ENCODE results near the gene FLRT2. TPM values are rescaled to one million over a fixed set of nuclear protein-coding genes. Genes with fewer than 3 reads are reported as not detected.
A peak's percentile ranks its signal among the peaks of the same experiment; 100 is the strongest.

Gene FLRT2
- total and polyA plus RNA-seq, 2 experiments from 2014 or later = 40.0 to 94.1 TPM

GRCh38 chr14:85520581-85520980 lies 9.4 kb upstream of the FLRT2 start:
- H2AFZ ChIP-seq = no peak overlapping the region
- 88 to 92% methylated on average over 4 of the region's 4 CpGs for WGBS, 2 experiments (ENCODE audit: low coverage in 1 of 2, low lambda C conversion rate in 2 of 2, missing lambda C conversion rate in 2 of 2)
- H3K4me3 ChIP-seq = no peak overlapping the region
- H3K4me2 ChIP-seq (ENCODE audit: unreplicated experiment) = no peak overlapping the region
- H3K36me3 ChIP-seq (ENCODE audit: low read depth) = no peaks in the 10 kb centered on the region
- H3K9ac ChIP-seq = no peak overlapping the region
- peaks cover 18% of the 10 kb centered on the region for H3F3A ChIP-seq (ENCODE audit: insufficient read depth)
- H4K20me1 ChIP-seq (ENCODE audit: insufficient read depth) = no peaks in the 10 kb centered on the region
- H3K4me1 ChIP-seq (ENCODE audit: insufficient read depth) = peaks cover 18% of the 10 kb centered on the region
- H3K27me3 ChIP-seq (replicated peaks; ENCODE audit: insufficient read depth) = no peaks in the 10 kb centered on the region
- no peak overlapping the region for H3K27ac ChIP-seq
- H3K9me3 ChIP-seq (ENCODE audit: low read depth) = no peaks in the 10 kb centered on the region
- no peaks in the 10 kb centered on the region for H3K79me2 ChIP-seq (ENCODE audit: insufficient read depth)
- in situ Hi-C loops (cut with MboI) = loop anchor here (10.0 kb wide), 2 partner anchors 106 to 326 kb away; no protein-coding TSS in a partner anchor
- H3K9me2 ChIP-seq (ENCODE audit: insufficient read depth) = no peaks in the 10 kb centered on the region
- DNase-seq = no peak
- no peak for TF ChIP-seq EZH2 (IDR thresholded peaks at IDR 0.05; ENCODE audit: insufficient read depth, poor library complexity, severe bottlenecking)
- no peak for TF ChIP-seq EZH2phosphoT487 (IDR thresholded peaks at IDR 0.05; ENCODE audit: insufficient read depth, low read depth)

GRCh38 chr14:85523624-85524023 lies 6.3 kb upstream of the FLRT2 start:
- no peak overlapping the region for H3K27ac ChIP-seq
- no peaks in the 10 kb centered on the region for H3K79me2 ChIP-seq (ENCODE audit: insufficient read depth)
- H3K4me1 ChIP-seq (ENCODE audit: insufficient read depth) = peaks cover 17% of the 10 kb centered on the region
- H3K36me3 ChIP-seq (ENCODE audit: low read depth) = no peaks in the 10 kb centered on the region
- H4K20me1 ChIP-seq (ENCODE audit: insufficient read depth) = no peaks in the 10 kb centered on the region
- H3K9me3 ChIP-seq (ENCODE audit: low read depth) = no peaks in the 10 kb centered on the region
- no peak overlapping the region for H3K4me3 ChIP-seq
- no peak for DNase-seq
- peaks cover 21% of the 10 kb centered on the region for H3F3A ChIP-seq (ENCODE audit: insufficient read depth)
- H3K9ac ChIP-seq = no peak overlapping the region
- TF ChIP-seq EZH2 (IDR thresholded peaks at IDR 0.05; ENCODE audit: insufficient read depth, poor library complexity, severe bottlenecking) = no peak
- no peak for TF ChIP-seq EZH2phosphoT487 (IDR thresholded peaks at IDR 0.05; ENCODE audit: insufficient read depth, low read depth)
- no peaks in the 10 kb centered on the region for H3K9me2 ChIP-seq (ENCODE audit: insufficient read depth)
- no peak overlapping the region for H2AFZ ChIP-seq
- no peak overlapping the region for H3K4me2 ChIP-seq (ENCODE audit: unreplicated experiment)
- no peaks in the 10 kb centered on the region for H3K27me3 ChIP-seq (replicated peaks; ENCODE audit: insufficient read depth)
- in situ Hi-C loops (cut with MboI) = loop anchor here (10.0 kb wide), 2 partner anchors 109 to 329 kb away; no protein-coding TSS in a partner anchor
- 95 to 98% methylated on average over 2 of the region's 2 CpGs for WGBS, 2 experiments (ENCODE audit: low coverage in 1 of 2, low lambda C conversion rate in 2 of 2, missing lambda C conversion rate in 2 of 2)

- Histone ChIP-seq H3K27me3 (replicated peaks; ENCODE audit: insufficient read depth) (no peaks in the 10 kb centered on the region), H3F3A (ENCODE audit: insufficient read depth) (peaks cover 41% of the 10 kb centered on the region), H2AFZ (peak overlapping the region; percentile 97; the same call in 1 of the 2 replicates), H3K4me3 (peak overlapping the region; percentile 96), H3K4me1 (ENCODE audit: insufficient read depth) (peaks cover 17% of the 10 kb centered on the region), H4K20me1 (ENCODE audit: insufficient read depth) (no peaks in the 10 kb centered on the region), H3K9me3 (ENCODE audit: low read depth) (no peaks in the 10 kb centered on the region), H3K9me2 (ENCODE audit: insufficient read depth) (no peaks in the 10 kb centered on the region), H3K9ac (peak overlapping the region; percentile 92), H3K27ac (peak overlapping the region; percentile 87), H3K79me2 (ENCODE audit: insufficient read depth) (peaks cover 22% of the 10 kb centered on the region), H3K4me2 (ENCODE audit: unreplicated experiment) (peak overlapping the region; percentile 99), H3K36me3 (ENCODE audit: low read depth) (no peaks in the 10 kb centered on the region)
- DNase-seq = peak; percentile 70
- TF ChIP-seq EZH2phosphoT487 (IDR thresholded peaks at IDR 0.05; ENCODE audit: insufficient read depth, low read depth) = no peak
- no peak for TF ChIP-seq EZH2 (IDR thresholded peaks at IDR 0.05; ENCODE audit: insufficient read depth, poor library complexity, severe bottlenecking)
- in situ Hi-C loops (cut with MboI) = loop anchor here (10.0 to 25.0 kb wide), 3 partner anchors 112 to 1615 kb away; no protein-coding TSS in a partner anchor
- WGBS, 2 experiments (ENCODE audit: low coverage in 1 of 2, low lambda C conversion rate in 2 of 2, missing lambda C conversion rate in 2 of 2) = 55 to 67% methylated on average over 1 of the region's 1 CpG
These were observed 2.9 kb upstream of the FLRT2 start for GRCh38 chr14:85527006-85527405.

- H2AFZ ChIP-seq = peak overlapping the region; percentile 97; the same call in 1 of the 2 replicates
- no peaks in the 10 kb centered on the region for H3K27me3 ChIP-seq (replicated peaks; ENCODE audit: insufficient read depth)
- no peaks in the 10 kb centered on the region for H3K9me3 ChIP-seq (ENCODE audit: low read depth)
- H3K4me2 ChIP-seq (ENCODE audit: unreplicated experiment) = peak overlapping the region; percentile 99
- H3K36me3 ChIP-seq (ENCODE audit: low read depth) = no peaks in the 10 kb centered on the region
- H3F3A ChIP-seq (ENCODE audit: insufficient read depth) = peaks cover 46% of the 10 kb centered on the region
- H3K9ac ChIP-seq = peak overlapping the region; percentile 92
- peaks cover 26% of the 10 kb centered on the region for H3K79me2 ChIP-seq (ENCODE audit: insufficient read depth)
- DNase-seq = peak; percentile 61
- 61 to 64% methylated on average over 3 of the region's 3 CpGs for WGBS, 2 experiments (ENCODE audit: low coverage in 1 of 2, low lambda C conversion rate in 2 of 2, missing lambda C conversion rate in 2 of 2)
- peak overlapping the region; percentile 96 for H3K4me3 ChIP-seq
- TF ChIP-seq EZH2 (IDR thresholded peaks at IDR 0.05; ENCODE audit: insufficient read depth, poor library complexity, severe bottlenecking) (no peak), EZH2phosphoT487 (IDR thresholded peaks at IDR 0.05; ENCODE audit: insufficient read depth, low read depth) (no peak)
- in situ Hi-C loops (cut with MboI) = loop anchor here (10.0 to 25.0 kb wide), 3 partner anchors 113 to 1615 kb away; no protein-coding TSS in a partner anchor
- peaks cover 17% of the 10 kb centered on the region for H3K4me1 ChIP-seq (ENCODE audit: insufficient read depth)
- H3K9me2 ChIP-seq (ENCODE audit: insufficient read depth) = no peaks in the 10 kb centered on the region
- H4K20me1 ChIP-seq (ENCODE audit: insufficient read depth) = no peaks in the 10 kb centered on the region
- peak overlapping the region; percentile 87 for H3K27ac ChIP-seq
These were observed 2.4 kb upstream of the FLRT2 start for GRCh38 chr14:85527445-85528035.
